Activated T-helper 1 cell treated with anti-CD3 and anti-CD28 coated beads, Interleukin-2, amount 50 U/mL, for 16 hours (primary cell): ENCODE results near the gene AMBP.

Source experiments
- DNase-seq, 2 donors: peaks; one replicate each; pipeline ENCODE4 v3.0.0-alpha.2; 2020; ENCODE audit warnings: low read depth in 1 of 2, low spot score in 1 of 2

AMBP gene

DNA sequence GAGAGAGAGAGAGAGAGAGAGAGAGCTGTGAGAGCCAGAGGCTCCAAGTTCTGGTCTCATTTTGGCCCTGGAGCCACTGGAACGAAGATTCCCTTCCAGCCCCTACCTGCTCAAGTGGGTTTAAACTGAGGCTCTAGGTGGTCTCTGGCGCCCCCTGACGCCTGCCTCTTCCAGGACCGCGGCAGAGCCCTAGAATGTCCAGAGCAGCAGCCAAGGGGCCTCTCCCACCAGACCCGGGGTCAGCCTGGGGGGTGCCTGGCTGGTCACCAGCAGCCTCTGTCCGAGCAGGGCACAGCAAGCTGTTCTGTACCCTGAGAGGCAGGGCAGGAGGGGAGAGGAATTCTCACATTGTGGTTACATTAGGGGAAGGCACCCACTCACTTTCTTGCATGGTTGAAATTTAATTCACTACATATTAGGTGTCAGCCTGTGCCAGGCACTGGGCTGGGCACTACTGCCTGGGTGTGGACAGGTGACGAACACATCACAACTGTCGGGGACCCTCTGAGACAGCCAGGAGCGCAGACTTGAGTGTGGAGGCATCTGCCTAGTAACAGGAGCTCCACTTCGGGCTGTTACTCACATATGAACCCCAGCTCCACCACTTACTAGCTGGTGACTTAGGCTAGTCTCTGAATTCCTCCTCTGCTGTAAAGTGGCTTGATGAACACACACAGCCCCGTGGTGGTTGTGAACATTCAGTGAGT lies 44.5 kb downstream of the AMBP start:
- no peak for DNase-seq

DNA sequence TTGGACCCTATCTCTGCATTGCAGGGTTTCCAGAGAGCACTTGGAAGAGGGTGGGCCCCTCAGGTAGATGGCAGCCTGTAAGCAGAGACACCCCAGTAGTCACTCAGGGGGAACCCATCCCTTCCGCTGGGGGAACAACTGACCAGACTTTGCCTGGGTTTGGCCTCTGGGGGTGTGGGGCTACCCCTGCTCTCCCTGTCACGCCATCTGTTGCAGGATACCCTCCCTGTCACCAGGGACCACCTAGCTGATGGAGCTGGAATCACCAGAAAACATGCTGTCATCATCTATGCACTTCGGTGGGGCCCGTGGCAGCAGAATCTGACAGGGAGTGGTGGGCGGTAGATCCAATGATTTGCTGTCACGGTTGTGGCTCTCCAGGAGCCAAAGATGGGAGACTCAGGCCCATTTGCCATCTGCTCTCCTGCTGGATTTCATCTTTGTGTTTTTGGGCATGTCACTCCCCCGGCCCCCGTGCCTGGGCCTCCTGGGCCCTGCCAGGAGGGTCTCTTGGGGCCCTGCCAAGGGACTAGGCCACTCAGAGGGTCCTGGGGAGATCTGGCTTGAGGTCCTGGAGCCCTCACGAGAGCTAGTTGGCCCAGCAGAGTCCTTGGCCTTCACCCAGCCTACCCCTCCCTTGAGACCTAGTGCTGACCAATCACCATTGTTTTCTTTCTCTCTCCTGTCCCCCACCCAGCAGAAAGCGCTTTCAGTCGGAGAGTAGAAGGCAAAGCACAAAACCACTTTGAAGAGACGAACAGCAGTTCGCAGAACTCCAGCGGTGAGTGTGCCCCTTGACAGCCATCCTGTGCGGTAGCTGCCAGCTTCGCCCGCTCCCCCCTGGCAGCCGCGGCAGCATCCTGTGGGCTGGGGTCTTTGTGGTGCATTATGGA lies 45.9 kb downstream of the AMBP start:
- no peak for DNase-seq

DNA sequence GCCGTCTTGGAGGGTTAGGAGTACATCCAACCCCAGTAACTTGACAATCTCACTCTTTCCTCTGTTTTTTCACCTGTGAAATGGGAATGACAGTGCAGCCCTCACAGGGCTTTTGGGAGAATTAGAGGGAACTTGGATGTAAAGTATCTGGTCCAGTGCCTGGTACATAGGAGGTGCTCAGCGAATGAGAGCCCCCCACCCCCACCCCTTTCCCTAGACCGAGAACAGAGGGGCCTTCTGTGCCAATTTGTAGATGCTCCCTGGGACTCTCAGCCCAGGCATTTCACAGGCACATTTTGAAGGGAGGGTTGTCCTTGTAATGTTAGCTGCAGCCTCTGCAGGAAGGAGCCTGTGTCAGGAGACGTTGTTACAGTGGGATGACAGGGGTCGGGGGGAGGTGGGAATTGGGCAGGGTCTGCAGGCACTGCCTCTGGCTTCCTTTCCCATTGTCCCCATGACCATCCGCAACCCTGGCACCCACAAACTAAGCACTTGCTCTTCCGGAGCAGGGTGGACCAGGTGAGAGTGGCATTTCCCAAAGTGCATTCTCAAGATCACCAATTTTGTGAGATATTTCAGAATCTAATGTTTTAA lies 47.0 kb downstream of the AMBP start:
- DNase-seq = no peak

DNA sequence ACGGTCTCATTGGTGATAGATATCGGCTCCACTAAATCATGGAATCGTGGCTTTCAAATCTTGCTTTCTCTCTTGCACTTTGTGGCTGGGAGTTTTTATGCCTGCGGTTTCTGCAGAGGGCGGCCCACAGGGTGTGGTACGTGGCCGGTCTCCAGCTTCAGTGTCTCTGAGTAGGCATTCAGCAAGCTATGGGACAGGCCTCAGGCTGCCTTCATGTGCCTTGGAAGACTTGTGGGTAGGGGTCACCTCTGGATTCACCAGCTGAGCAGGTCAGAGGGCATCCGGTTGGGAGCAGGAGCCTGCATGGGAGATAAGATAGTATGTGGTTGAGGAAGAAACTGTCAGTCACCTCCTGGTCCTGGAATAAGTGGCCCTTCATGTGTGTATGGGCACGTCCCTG lies 47.7 kb downstream of the AMBP start:
- DNase-seq = no peak

DNA sequence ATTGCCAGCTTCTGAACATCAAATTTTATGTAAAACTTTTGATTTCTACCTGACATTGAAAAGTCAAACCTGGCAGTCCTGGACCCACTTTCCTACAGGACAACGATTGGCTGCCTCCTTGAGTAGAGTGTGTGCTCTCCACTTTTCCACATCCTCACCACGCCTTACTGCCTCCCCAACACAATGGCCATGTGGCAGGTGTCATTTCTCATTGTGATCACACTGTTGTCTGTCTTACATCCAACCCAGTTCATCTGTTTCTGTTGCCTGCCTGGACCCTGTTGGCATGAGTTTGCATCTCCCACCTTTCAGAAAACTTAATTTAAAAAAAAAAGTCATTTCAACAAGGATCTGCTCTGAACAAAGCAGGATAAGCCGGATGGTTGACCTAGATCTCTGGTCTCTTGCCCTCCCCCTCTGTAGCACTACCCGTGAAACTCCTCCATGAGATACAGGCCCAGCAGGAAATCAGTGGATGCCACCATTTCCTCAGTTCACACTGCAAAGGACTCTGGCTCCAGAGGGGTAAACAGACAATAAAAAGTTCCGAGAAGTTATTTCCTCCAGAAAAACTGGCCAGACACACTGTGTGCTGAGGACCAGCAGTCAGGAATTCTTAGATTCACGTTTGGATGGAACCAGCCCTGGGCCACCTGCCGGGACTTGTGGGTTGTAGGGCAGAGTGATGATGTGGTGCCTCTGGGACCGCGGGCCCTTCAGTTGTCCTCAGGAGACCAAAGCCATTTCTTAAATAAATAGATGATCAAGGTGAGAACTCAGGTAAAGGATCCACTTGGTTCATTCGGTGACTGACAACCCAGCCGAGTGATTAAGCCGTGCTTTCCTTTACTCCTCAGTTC lies 48.6 kb downstream of the AMBP start:
- DNase-seq = no peak

DNA sequence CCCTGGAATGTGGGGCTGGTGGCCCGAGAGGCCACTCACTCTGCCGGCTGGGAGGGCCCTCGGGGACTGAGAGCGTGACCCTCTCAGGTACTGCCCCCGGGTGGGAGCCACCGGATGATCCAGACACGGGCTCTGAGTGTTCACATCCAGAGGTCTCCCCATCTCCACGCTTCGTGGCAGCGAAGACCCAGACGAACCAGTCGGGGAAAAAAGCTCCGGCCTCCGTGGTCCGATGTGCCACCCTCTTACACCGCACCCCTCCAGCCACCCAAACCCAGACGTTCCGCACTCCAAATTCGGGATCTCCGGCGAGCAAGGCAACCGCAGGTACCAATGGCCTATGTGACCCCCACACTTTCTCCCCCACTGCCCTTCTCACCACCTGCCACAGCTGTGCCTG lies 49.5 kb downstream of the AMBP start:
- DNase-seq = no peak

DNA sequence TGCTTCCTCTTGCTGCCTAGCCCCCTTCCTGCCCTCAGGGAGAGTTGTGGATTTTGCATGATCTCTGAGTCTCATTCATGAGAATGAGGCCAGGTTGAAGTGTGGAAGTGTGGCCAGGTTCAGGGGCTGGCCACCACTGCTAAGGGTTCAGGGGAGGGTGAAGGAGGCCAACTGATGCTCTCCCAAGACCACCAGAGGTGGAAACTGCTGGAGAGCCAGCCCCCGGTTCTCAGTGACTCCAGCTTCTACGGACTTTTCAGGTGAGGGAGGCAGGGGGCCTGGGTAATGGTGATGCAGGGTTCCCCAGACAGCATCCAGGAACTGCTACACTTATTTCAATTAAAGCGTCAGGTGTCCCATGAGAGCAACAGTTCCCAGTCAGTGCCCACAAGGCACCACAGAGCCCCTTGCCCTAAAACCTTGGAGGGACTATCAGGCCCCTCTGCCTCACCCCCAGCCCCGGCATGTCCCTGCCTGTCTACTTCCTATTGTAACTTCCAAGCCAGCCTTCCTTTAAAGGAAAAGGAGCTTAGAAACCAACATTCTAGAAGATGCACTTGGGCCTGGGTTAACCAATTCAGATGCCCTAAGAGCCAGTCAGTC lies 50.1 kb downstream of the AMBP start:
- no peak for DNase-seq

DNA sequence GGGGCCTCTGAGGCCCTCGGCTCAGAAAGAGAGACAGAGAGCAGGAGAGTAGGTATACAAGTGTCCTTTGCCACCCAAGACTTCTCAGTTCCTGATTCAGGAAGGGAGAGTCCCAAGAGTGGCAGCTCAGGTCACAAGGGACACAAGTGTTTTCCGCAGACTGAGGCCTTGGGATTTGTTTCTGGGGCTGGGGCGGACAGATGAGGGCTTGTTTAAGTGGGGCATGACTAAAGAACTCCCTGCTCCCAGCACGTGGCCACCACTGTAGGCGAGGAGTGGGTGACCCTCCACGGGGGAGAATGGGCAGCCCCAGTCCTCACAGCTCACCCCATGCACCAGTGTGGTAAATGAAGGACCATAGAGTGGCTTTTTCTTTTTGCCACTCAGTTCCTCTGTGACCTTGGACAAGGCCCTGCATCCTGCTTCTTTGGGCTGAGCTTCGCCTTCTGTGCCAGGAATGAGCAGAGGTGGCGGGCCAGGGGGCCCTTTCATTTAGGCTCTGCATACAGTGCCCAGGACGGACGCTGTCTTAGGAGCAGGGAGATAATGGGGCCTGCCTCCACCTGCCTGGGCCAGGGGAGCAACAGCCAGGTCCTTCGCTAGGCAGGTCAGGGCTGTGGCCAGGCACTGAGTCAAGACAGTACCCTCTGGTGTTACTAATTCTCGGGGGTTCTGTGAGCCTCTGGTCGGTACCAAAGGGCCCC lies 50.8 kb downstream of the AMBP start:
- no peak for DNase-seq

DNA sequence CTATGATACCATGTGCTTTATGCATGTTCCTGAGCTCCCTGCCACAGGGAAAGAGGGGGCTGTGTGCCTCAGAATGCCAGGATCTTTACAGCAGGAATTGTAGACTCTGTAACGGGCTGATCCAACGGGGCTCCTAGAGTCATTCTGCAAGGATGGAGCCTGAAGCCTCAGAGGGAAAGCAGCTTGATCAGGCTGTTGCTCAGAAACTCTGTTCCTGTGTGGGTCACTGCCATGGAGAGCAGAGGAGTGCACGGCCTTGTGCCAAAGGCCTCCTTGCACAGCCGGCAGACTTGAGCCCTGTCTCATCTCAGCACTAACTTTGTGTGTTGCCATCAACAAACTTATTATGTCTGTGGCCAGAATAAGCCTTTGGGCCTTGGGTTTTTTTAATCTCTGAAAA lies 51.8 kb downstream of the AMBP start:
- no peak for DNase-seq

DNA sequence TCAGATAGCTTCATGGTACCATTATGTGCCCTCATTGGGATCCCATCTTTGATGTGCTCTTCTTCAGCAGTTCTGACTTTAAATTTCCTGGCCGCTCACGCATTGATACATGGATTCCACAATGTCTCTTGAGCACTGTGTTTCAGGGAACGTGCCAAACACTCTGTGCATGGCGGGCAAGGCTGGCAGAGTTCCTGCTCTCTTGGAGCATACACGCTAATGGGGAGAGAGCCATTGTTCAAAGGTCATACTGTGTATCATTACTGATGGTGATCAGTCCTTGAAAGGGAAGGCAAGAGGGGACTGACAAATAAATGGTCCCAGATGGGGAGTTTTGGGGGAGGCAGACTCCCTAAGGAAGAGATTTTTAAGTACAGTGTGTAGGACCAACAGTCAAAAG lies 52.3 kb downstream of the AMBP start:
- DNase-seq = no peak

DNA sequence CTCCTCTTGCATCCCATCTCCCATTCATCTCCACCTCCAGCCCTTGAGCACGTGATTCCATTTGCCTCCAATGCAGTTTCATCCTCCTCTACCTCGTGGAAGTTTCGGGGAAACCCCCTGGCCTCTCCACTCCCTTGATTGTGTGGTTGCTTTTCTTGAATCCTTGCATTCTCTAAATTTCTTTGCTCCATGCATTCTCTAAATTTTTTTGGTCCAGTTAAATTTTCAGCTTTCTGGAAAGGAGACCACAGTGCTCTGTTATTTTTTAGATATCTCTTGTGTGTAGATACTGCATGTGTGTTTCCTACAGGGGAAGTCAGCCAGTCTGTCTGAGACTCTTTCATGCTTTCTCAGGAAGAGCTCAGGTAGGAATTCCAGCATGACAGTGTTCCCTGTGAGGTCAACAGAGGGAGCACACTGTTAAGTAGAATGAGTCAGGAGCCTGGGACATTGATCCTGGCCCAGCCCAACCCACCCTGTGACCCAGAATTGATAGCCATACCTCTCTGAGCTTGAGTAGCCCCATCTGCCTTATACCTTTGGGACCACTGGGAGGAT lies 52.8 kb downstream of the AMBP start:
- no peak for DNase-seq

DNA sequence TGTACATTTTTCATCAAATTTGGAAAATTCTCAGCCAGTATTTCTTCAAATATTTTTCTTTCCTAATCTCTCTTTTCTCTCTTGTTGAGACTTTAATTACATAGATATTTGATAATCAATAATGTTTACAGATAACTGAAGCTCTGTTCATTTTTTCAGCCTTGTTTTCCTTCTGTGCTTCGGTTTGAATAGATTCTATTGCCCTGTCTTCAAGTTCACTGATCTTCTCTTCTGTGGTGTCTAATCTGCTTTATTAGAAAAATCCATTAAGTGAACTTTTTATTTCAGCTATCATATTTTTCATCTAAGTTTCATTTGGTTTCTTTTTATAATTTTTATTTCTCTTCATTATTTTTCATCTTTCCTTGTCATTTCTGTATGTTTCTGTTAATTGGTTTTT lies 54.1 kb downstream of the AMBP start:
- no peak for DNase-seq

DNA sequence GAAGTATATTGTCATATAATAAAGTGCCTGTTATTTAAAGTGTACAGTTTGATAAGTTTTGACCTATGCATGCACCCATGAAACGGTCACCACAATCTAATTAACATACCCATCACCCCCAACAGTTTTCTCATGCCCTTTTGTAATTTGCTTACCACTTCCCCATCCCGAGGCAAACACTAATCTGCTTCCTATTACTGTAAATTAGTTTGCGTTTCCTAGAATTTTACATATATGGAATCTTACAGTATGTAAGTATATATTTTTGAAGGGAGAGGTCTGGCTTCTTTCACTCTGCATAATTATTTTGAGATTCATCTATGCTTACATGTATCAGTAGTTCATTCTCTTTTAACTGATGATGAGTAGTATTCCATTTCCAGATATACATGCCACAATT lies 56.5 kb downstream of the AMBP start:
- DNase-seq = no peak

DNA sequence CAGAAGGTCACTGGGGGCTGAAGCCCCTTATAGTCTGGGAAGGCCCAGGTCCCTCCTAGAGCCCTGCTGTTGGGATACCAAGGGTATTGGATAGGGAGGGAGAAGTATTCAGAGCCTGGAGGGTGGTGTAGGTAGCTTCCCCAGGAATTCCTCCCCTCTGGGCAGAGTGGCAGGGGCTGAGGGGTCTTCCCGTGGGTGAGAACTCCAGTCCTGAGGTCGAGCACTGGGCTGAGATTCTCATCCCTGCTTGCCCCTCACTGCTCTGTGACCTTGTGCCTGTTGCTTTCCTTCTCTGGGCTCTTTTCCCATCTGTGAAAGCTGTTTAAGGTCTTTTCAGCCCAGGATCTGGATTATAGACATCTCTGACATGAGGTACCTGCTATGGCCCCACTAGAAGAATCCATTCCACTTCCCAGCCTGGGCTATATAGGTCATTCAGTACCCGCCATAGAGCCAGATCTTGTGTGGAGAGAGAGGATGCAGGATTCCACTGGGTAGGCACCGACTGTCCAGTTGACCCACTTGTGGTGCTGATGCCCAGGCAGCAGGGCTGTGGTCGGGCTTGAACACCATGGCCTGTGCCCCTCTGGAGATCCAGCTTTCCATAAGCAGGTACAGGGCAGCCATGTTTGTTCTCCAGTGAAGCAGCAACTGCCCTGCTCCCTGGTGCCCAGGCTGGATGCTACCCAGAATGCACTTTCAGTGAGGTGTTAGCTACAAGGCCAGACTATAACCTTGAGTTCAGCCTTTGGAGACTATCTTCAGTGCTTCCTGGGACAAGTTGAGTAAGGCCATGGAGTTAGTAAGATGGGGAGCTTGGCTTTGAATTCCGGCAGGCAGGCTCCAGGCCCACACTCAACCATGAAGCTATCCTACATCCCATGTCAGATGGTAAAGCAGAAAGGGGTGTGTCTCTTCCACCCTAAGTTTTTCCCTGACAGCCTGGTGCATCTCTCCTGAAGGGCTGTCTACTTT lies 60.1 kb downstream of the AMBP start:
- DNase-seq = no peak

DNA sequence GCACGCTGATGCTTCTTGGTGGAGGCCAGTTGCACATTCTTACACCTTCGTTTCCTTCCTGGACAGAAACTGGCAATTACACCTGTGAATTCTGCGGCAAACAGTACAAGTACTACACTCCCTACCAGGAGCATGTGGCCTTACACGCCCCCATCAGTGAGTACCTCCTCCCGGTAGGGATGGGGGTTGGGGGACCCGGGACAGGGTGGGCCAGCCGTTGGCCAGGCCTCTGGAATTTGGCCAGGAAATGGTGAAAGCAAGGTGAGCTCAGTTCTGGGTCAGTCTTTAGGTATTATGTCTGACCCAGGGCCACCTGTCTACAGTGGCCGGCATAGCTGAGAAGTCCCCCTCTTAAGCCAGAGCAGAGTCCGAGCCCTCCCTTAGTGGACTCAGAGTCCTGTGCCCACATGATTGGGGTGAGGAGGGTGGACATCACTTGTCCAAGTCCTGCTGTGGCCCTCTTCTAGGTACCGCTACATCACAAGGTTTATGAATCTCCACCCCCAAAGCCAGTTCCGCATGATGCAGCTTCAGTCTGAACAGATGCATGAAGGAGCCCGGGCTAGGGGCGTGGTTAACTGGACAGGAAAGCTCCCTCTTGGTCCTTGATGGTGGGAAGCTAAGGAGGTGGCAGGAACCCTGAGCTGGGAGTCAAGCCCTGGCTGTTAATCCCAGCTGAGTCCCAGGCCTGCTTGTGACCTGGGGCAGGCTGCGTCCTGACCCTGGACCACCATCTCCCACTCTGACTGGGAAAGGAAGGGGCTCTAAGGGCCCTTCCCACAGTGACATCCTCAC lies 61.3 kb downstream of the AMBP start:
- DNase-seq = no peak

DNA sequence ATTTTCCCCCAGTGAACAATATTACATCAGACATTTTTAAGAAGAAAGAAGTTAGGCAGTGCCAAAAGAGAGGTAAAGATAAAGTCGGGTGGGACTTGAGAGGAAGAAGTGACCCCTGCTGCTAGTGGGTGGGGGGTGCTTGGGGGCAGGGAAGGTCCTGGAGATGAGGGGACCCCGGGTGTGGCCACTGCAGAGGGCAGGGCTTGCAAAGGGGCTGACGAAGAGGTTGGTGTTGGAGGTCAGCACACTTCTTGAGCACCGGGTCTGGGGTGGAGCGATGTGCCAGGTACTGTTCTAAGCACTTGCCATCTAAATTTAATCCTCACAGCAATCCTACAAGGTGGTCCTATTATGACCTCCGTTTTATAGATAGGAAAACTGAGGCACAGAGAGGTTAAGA lies 62.0 kb downstream of the AMBP start:
- DNase-seq = no peak

DNA sequence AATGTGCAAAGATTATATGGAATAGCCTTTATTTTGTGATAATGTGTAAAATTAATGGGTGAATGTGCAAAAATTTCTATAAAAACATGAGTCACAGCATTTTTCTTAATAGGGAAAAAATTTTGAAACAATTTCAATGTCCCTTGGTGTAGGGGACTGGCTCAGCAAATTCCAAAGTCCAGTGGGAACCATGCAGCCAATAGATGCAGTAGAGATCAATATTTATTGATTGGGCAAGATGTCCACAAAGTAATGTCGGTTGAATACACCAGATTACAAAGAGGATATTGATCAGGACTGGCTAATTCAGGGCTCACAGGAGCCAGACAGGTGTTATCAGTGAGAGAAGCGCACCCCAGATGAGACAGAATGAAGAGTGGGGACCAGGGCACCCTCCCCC lies 62.5 kb downstream of the AMBP start:
- DNase-seq = no peak

DNA sequence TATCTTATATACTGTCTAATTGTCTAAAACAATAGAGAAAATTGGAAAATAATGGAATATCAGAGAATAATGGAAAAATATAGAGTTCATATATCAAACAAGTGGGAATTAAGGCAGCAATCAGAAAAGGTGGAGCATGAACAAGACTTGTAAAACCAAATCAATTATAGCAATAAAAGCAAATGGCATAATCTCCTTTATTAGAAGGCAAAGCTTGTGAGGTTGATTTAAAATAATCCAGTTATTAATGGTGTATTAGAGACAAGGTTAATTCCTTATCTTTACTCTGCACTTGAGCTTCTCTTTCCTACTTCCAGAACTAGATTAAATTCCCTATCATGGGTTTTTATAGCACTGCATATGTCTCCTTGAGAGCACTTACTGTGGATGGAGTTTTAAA lies 64.1 kb downstream of the AMBP start:
- DNase-seq = no peak
